Neural cell (in vitro differentiated cells): ENCODE results near the gene KRTAP5-9. TPM values are rescaled to one million over a fixed set of nuclear protein-coding genes. Genes with fewer than 3 reads are reported as not detected.

Experiments
- H2AFZ ChIP-seq: fragments of 200-600, 300-800 bp; sonication (generic), shearing (Covaris generic); 2 replicates; pipeline ENCODE4 v1.6.0; 2014; ENCODE audit warnings: low read depth, mild to moderate bottlenecking, antibody characterized with exemption, low read length, moderate library complexity
- H3F3A ChIP-seq: fragments of 200-600 bp; shearing (Covaris generic); 2 replicates; pipeline ENCODE4 v1.6.1; 2016; ENCODE audit warnings: mild to moderate bottlenecking, moderate library complexity, mixed read lengths, antibody characterized with exemption, low read length; ENCODE audit not compliant: insufficient read depth, poor library complexity, severe bottlenecking
- H3K27ac ChIP-seq: fragments of 200-600, 300-800 bp; sonication (generic), shearing (Covaris generic); 2 replicates; pipeline ENCODE4 v1.5.1; 2014; ENCODE audit warnings: mild to moderate bottlenecking, low read length, moderate library complexity
- H3K27me3 ChIP-seq: fragments of 300-800, 200-600 bp; sonication (generic), shearing (Covaris generic); 2 replicates; pipeline ENCODE4 v1.6.0; 2014; ENCODE audit warnings: mild to moderate bottlenecking, low read depth, low read length, moderate library complexity; ENCODE audit not compliant: insufficient read depth
- H3K36me3 ChIP-seq: fragments of 300-800, 200-600 bp; sonication (generic), shearing (Covaris generic); 2 replicates; pipeline ENCODE4 v1.5.1; 2014; ENCODE audit warnings: mild to moderate bottlenecking, antibody characterized with exemption, low read length, moderate library complexity; ENCODE audit not compliant: insufficient read depth
- H3K4me2 ChIP-seq: fragments of 300-800, 200-600 bp; sonication (generic), shearing (Covaris generic); 2 replicates; pipeline ENCODE4 v1.6.0; 2014; ENCODE audit warnings: mild to moderate bottlenecking, low read length
- H3K4me3 ChIP-seq: fragments of 300-800, 200-600 bp; sonication (generic), shearing (Covaris generic); 2 replicates; pipeline ENCODE4 v1.5.1; 2014; ENCODE audit warnings: mild to moderate bottlenecking, low read length, moderate library complexity
- H3K79me2 ChIP-seq: fragments of 200-600 bp; shearing (Covaris generic); replicated peaks from 2 replicates; pipeline ENCODE4 v1.6.0; 2014; ENCODE audit warnings: mild to moderate bottlenecking, low read length, moderate library complexity; ENCODE audit not compliant: insufficient read depth
- H3K9ac ChIP-seq: fragments of 300-800, 200-600 bp; sonication (generic), shearing (Covaris generic); 2 replicates; pipeline ENCODE4 v1.6.1; 2016; ENCODE audit warnings: mild to moderate bottlenecking, low read length, mixed read lengths
- H3K9me2 ChIP-seq: fragments of 200-600 bp; shearing (Covaris generic); 2 replicates; pipeline ENCODE4 v1.6.1; 2016; ENCODE audit warnings: mild to moderate bottlenecking, low read length, mixed read lengths; ENCODE audit not compliant: insufficient read depth
- H3K9me3 ChIP-seq: fragments of 200-600, 300-800 bp; sonication (generic), shearing (Covaris generic); 2 replicates; pipeline ENCODE4 v1.6.1; 2016; ENCODE audit warnings: mild to moderate bottlenecking, mixed run types, low read length, moderate library complexity, mixed read lengths
- H4K20me1 ChIP-seq: fragments of 200-600 bp; shearing (Covaris generic); 2 replicates; pipeline ENCODE4 v1.6.1; 2016; ENCODE audit warnings: mild to moderate bottlenecking, mixed run types; ENCODE audit not compliant: insufficient read depth
- CTCF ChIP-seq: fragments of 450-650 bp; IDR thresholded peaks from 2 replicates; pipeline ENCODE4 v1.5.1; 2014; ENCODE audit warnings: antibody characterized with exemption, mild to moderate bottlenecking, moderate library complexity; ENCODE audit not compliant: poor library complexity, severe bottlenecking
- EP300 ChIP-seq: fragments of 450-650 bp; conservative IDR thresholded peaks from 2 replicates; pipeline ENCODE4 v1.6.1; 2014; ENCODE audit warnings: antibody characterized with exemption, mild to moderate bottlenecking, moderate library complexity; ENCODE audit not compliant: poor library complexity, severe bottlenecking
- EZH2 ChIP-seq: fragments of 200-600, 300-800 bp; shearing (Covaris generic), sonication (generic); IDR thresholded peaks from 2 replicates; pipeline ENCODE4 v1.6.1; 2014; ENCODE audit warnings: antibody characterized with exemption, low read length, borderline replicate concordance, mild to moderate bottlenecking; ENCODE audit not compliant: insufficient read depth, poor library complexity, severe bottlenecking
- MXI1 ChIP-seq: fragments of 450-650 bp; conservative IDR thresholded peaks from 2 replicates; pipeline ENCODE4 v1.6.1; 2014; ENCODE audit warnings: antibody characterized with exemption, mild to moderate bottlenecking; ENCODE audit not compliant: poor library complexity, severe bottlenecking
- POLR2AphosphoS5 ChIP-seq: IDR thresholded peaks from 2 replicates; pipeline ENCODE4 v1.6.1; 2012
- RAD21 ChIP-seq: fragments of 450-650 bp; conservative IDR thresholded peaks from 2 replicates; pipeline ENCODE4 v1.6.1; 2014; ENCODE audit warnings: antibody characterized with exemption, mild to moderate bottlenecking, moderate library complexity
- SMC3 ChIP-seq: fragments of 450-650 bp; conservative IDR thresholded peaks from 2 replicates; pipeline ENCODE4 v1.6.1; 2014; ENCODE audit warnings: antibody characterized with exemption, mild to moderate bottlenecking, moderate library complexity; ENCODE audit not compliant: poor library complexity
- TAF1 ChIP-seq: IDR thresholded peaks from 2 replicates; pipeline ENCODE4 v1.6.1; 2012; ENCODE audit warnings: low read depth
- polyA plus RNA-seq: library from polyadenylated mRNA; depleted of rRNA; stranded (reverse); fragments of >200 nt; gene quantifications from 2 replicates; pipeline ENCODE4 v1.2.3, GENCODE V29; 2014
- TF ChIP-seq, protein P1 (sequence below): IDR thresholded peaks from 2 replicates; pipeline ENCODE4 v1.6.1; 2012; ENCODE audit warnings: borderline replicate concordance

KRTAP5-9 gene
- polyA plus RNA-seq, 1 donor from 2014 or later = not detected

DNA sequence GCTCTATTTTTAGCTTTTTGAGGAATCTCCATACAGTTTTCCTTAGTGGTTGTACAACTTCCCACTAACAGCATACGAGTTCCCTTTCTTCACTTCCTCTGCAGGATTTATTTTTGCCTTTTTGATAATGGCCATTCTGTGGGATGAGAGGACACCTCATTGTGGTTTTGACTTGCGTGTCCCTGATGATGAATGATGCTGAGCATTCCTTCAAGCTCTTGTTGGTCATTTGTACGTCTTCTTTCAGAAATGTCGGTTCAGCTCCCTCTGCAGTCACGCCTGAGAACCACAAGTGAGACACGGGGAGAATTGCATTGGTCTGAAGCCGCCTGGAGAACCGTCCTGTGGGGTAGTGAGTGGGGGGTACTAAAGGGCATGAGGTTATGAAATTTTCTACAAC lies 15.2 kb downstream of the KRTAP5-9 start:
- Histone ChIP-seq H3F3A (no peaks in the 10 kb centered on the region), H3K4me2 (no peak overlapping the region), H3K9me3 (no peaks in the 10 kb centered on the region), H3K36me3 (no peaks in the 10 kb centered on the region), H3K79me2 (no peaks in the 10 kb centered on the region), H4K20me1 (no peaks in the 10 kb centered on the region), H3K9ac (no peak overlapping the region), H3K27me3 (no peaks in the 10 kb centered on the region), H3K9me2 (no peaks in the 10 kb centered on the region), H3K4me3 (no peak overlapping the region), H2AFZ (no peak overlapping the region), H3K27ac (no peak overlapping the region)
- no peak for TF ChIP-seq SMC3
- TF ChIP-seq EP300 = no peak
- TF ChIP-seq POLR2AphosphoS5 = no peak
- no peak for TF ChIP-seq CTCF

GRCh38 chr11:71564430-71564829 lies 16.2 kb downstream of the KRTAP5-9 start:
- H3K9me3 ChIP-seq = no peaks in the 10 kb centered on the region
- no peaks in the 10 kb centered on the region for H3K36me3 ChIP-seq

More at GRCh38 chr11:71564430-71564829, 16.2 kb downstream of the KRTAP5-9 start:
- H3F3A ChIP-seq = no peaks in the 10 kb centered on the region
- no peak overlapping the region for H3K27ac ChIP-seq
- H3K9ac ChIP-seq = no peak overlapping the region
- H3K9me2 ChIP-seq = no peaks in the 10 kb centered on the region
- H3K79me2 ChIP-seq = no peaks in the 10 kb centered on the region
- H4K20me1 ChIP-seq = no peaks in the 10 kb centered on the region
- H3K4me2 ChIP-seq = no peak overlapping the region
- no peak for TF ChIP-seq RAD21
- TF ChIP-seq MXI1 = no peak
- no peak for TF ChIP-seq EP300
- TF ChIP-seq EZH2 = no peak
- no peak for TF ChIP-seq POLR2AphosphoS5
- no peak for TF ChIP-seq CTCF
- TF ChIP-seq, protein P1, sequence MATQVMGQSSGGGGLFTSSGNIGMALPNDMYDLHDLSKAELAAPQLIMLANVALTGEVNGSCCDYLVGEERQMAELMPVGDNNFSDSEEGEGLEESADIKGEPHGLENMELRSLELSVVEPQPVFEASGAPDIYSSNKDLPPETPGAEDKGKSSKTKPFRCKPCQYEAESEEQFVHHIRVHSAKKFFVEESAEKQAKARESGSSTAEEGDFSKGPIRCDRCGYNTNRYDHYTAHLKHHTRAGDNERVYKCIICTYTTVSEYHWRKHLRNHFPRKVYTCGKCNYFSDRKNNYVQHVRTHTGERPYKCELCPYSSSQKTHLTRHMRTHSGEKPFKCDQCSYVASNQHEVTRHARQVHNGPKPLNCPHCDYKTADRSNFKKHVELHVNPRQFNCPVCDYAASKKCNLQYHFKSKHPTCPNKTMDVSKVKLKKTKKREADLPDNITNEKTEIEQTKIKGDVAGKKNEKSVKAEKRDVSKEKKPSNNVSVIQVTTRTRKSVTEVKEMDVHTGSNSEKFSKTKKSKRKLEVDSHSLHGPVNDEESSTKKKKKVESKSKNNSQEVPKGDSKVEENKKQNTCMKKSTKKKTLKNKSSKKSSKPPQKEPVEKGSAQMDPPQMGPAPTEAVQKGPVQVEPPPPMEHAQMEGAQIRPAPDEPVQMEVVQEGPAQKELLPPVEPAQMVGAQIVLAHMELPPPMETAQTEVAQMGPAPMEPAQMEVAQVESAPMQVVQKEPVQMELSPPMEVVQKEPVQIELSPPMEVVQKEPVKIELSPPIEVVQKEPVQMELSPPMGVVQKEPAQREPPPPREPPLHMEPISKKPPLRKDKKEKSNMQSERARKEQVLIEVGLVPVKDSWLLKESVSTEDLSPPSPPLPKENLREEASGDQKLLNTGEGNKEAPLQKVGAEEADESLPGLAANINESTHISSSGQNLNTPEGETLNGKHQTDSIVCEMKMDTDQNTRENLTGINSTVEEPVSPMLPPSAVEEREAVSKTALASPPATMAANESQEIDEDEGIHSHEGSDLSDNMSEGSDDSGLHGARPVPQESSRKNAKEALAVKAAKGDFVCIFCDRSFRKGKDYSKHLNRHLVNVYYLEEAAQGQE = no peak
- no peak for TF ChIP-seq TAF1
- no peak for TF ChIP-seq SMC3
- H2AFZ ChIP-seq = no peak overlapping the region
- no peaks in the 10 kb centered on the region for H3K27me3 ChIP-seq
- no peak overlapping the region for H3K4me3 ChIP-seq
